Heart left ventricle (tissue), 16 donors: ENCODE results near the gene PDZD7. TPM values are rescaled to one million over a fixed set of nuclear protein-coding genes. Genes with fewer than 3 reads are reported as not detected.
A peak's percentile ranks its signal among the peaks of the same experiment; 100 is the strongest.

Experiments used
- ATAC-seq, 4 donors: fragments of 200-7000 bp; cut with Tn5 transposase; one replicate each; pipeline ENCODE4 v1.9.1; 2020 to 2022; ENCODE audit warnings: moderate library complexity in 4 of 4, mild to moderate bottlenecking in 3 of 4, moderate number of reproducible peaks in 1 of 4
- DNase-seq, 5 donors: peaks; one replicate each; pipeline ENCODE4 v3.0.0-alpha.2; 2020
- H3K27ac ChIP-seq, 12 donors: fragments of 200-600 bp; sonication (generic) in 4 of 12; one replicate each; pipeline versions ENCODE4 v1.5.0 to v1.8.0; 2016 to 2022; ENCODE audit warnings: mild to moderate bottlenecking in 2 of 12
- H3K27me3 ChIP-seq, 9 donors: fragments of 200-600 bp; sonication (generic) in 2 of 9; one replicate each; pipeline versions ENCODE4 v1.5.1 to v1.8.0; 2016 to 2022; ENCODE audit warnings: mild to moderate bottlenecking in 3 of 9
- H3K36me3 ChIP-seq, 9 donors: fragments of 200-600 bp; sonication (generic) in 2 of 9; one replicate each; pipeline versions ENCODE4 v1.5.0 to v1.8.0; 2018 to 2022; ENCODE audit warnings: mild to moderate bottlenecking in 2 of 9
- H3K4me1 ChIP-seq, 12 donors: fragments of 200-600 bp; sonication (generic) in 4 of 12; one replicate each; pipeline versions ENCODE4 v1.5.0 to v1.8.0; 2016 to 2022; ENCODE audit warnings: mild to moderate bottlenecking in 3 of 12
- H3K4me3 ChIP-seq, 12 donors: fragments of 200-600 bp; sonication (generic) in 4 of 12; one replicate each; pipeline versions ENCODE4 v1.5.0 to v1.8.0; 2017 to 2022; ENCODE audit warnings: mild to moderate bottlenecking in 9 of 12, moderate library complexity in 4 of 12
- H3K9me3 ChIP-seq, 12 donors: fragments of 200-600 bp; sonication (generic) in 4 of 12; one replicate each; pipeline versions ENCODE4 v1.5.0 to v1.8.0; 2016 to 2022; ENCODE audit warnings: mild to moderate bottlenecking in 1 of 12
- POLR2A ChIP-seq, 2 donors: fragments of 450-650 bp; IDR thresholded peaks; one replicate each; pipeline ENCODE4 v1.6.1; 2017; ENCODE audit warnings: antibody characterized with exemption in 2 of 2, mild to moderate bottlenecking in 2 of 2, moderate library complexity in 2 of 2
- WGBS, 4 donors: extraction: QIAGEN DNeasy Blood & Tissue Kit in 2 of 4; methylation state at CpG; one replicate each; pipeline versions ENCODE4 v1.1.5 to v1.1.7; 2013 to 2018; 5-methylcytosine and 5-hydroxymethylcytosine counted together
- intact Hi-C, 10 donors: fragments of 100-400 bp; cut with DNase I; formaldehyde crosslinking; loops; one replicate each; pipeline versions ENCODE4 v1.11.1 to v1.14.2; 2022
- polyA plus RNA-seq, 2 donors: library from polyadenylated mRNA; stranded (reverse); fragments of 200-250 nt; gene quantifications; one replicate each; pipeline ENCODE4 v1.2.3, GENCODE V29; 2013
- total RNA-seq, 9 donors: library from RNA; depleted of rRNA in 2 of 9; stranded (reverse); fragments of >200 nt in 2 of 9; fragmentation: NEBNext Ultra II Directional in 3 of 9; extraction: Animal tissue kit (Norgen Biotek cat#: 25700) in 3 of 9; gene quantifications; one replicate each; pipeline versions ENCODE4 v1.1.0 to v1.2.4, GENCODE V29; 2016 to 2023
- TF ChIP-seq, protein P1 (sequence below), 12 donors: fragments of 200-600 bp; sonication (generic) in 4 of 12; IDR thresholded peaks; one replicate each; pipeline versions ENCODE4 v1.5.0 to v1.8.0; 2018 to 2022; ENCODE audit warnings: antibody characterized with exemption in 12 of 12, mild to moderate bottlenecking in 5 of 12
- donor health status: ischemic (EF 13 %, LVEDD 7.1; RV severe dilation, severe dysfunction).
- donor health status: healthy with polysubstance abuse.
- donor health status: DM: no; HTN: yes; CAD: no.
- donor health status: DM: no; HTN: no; CAD: no.
- donor health status: ischemic (EF 25% LVEDD 6.9; RV normal size, moderate dysfunction).
- donor health status: ischemic (EF 25% LVEDD 5.7; RV mildly dilated, moderate dysfunction).
- donor health status: healthy.
- donor health status: DM: yes; HTN: yes; CAD: no.
- donor health status: ischemic (EF 35%, LVEDD 5.7; RV mildly dilated, moderate dysfunction).
- donor health status: nonischemic (EF 11% LVEDD 7.7; RV severe dilation, severe dysfunction).
- donor health status: DM: yes; HTN: yes; CAD: no.
- donor health status: PGD.
- donor health status: ischemic (EF 29% LVEDD 5.4; RV normal size, mild dysfunction).
- donor health status: nonischemic (EF 23%, LVEDD 6.1; RV moderate dilation, normal function).

Gene PDZD7
- total and polyA plus RNA-seq, 11 donors = 0.09 to 0.97 (median 0.30) TPM; not detected in 1

DNA sequence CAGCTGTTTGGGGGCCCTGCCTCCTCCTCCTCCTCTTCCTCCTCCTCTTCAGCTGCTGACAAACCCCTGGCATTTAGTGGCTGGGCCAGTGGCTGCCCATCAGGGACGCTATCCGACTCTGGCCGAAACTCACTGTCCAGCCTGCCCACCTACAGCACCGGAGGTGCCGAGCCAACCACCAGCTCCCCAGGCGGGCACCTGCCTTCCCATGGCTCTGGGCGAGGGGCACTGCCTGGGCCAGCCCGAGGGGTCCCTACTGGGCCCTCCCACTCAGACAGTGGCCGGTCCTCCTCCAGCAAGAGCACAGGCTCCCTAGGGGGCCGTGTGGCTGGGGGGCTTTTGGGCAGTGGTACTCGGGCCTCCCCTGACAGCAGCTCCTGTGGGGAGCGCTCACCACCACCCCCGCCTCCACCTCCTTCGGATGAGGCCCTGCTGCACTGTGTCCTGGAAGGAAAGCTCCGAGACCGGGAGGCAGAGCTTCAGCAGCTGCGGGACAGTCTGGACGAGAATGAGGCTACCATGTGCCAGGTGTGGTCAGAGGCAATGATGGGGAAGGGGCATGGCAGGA is 27.2 kb downstream of the PDZD7 start:
- H3K27ac ChIP-seq = peak overlapping the region in 3 of 12 donors; percentile 14 to 100 (median 82)
- no peaks in the 10 kb centered on the region for H3K27me3 ChIP-seq
- H3K36me3 ChIP-seq = peaks cover 6 to 52% (median 50%) of the 10 kb centered on the region in 9 donors
- intact Hi-C loops = no loop called here
- H3K9me3 ChIP-seq = no peaks in the 10 kb centered on the region
- no peak for TF ChIP-seq POLR2A (IDR thresholded peaks at IDR 0.05)
- TF ChIP-seq, protein P1, sequence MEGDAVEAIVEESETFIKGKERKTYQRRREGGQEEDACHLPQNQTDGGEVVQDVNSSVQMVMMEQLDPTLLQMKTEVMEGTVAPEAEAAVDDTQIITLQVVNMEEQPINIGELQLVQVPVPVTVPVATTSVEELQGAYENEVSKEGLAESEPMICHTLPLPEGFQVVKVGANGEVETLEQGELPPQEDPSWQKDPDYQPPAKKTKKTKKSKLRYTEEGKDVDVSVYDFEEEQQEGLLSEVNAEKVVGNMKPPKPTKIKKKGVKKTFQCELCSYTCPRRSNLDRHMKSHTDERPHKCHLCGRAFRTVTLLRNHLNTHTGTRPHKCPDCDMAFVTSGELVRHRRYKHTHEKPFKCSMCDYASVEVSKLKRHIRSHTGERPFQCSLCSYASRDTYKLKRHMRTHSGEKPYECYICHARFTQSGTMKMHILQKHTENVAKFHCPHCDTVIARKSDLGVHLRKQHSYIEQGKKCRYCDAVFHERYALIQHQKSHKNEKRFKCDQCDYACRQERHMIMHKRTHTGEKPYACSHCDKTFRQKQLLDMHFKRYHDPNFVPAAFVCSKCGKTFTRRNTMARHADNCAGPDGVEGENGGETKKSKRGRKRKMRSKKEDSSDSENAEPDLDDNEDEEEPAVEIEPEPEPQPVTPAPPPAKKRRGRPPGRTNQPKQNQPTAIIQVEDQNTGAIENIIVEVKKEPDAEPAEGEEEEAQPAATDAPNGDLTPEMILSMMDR (IDR thresholded peaks at IDR 0.05) = no peak
- DNase-seq (peak in 1 of 5 donors; percentile 54), ATAC-seq (no peak)
- peaks cover 8 to 82% (median 57%) of the 10 kb centered on the region in 12 donors for H3K4me1 ChIP-seq
- 88 to 94% (median 93%) methylated on average over 12 to 18 of the region's 18 CpGs for WGBS, 4 donors
- no peak overlapping the region for H3K4me3 ChIP-seq

DNA sequence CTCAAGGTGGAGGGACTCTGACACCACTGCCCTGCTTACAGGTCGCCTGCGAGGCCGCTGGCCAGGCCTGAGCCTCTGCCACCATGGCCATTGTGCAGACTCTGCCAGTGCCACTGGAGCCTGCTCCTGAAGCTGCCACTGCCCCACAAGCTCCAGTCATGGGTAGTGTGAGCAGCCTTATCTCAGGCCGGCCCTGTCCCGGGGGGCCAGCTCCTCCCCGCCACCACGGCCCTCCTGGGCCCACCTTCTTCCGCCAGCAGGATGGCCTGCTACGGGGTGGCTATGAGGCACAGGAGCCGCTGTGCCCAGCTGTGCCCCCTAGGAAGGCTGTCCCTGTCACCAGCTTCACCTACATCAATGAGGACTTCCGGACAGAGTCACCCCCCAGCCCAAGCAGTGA is 28.5 kb downstream of the PDZD7 start:
- no peak for ATAC-seq

DNA sequence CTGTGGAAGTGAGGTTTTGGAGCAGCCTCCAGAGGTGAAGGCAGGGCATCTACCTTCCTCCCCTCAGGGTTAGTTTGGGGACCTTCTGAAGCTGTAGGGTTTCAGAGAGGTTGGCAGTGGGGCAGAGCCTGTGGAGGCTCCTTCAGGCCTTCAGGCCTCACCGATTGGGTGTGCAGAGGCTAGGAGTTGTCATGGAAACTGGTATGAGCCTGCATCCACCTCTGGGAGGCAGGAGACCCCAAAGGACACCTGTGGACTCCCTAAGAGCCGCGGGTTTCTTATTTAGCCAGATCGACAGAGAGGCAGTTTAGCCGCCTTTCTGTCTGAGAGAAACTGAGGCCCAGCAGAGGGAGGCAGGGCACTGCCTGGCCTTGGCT is 29.3 kb downstream of the PDZD7 start:
- peak overlapping the region in 11 of 12 donors; percentile 15 to 99 (median 88) for H3K4me3 ChIP-seq

More for the DNA sequence above, 28.5 kb downstream of the PDZD7 start:
- no peak for TF ChIP-seq POLR2A (IDR thresholded peaks at IDR 0.05)
- TF ChIP-seq, protein P1 (IDR thresholded peaks at IDR 0.05) = no peak
- intact Hi-C loops = no loop called here
- peaks cover 6 to 52% (median 50%) of the 10 kb centered on the region in 9 donors for H3K36me3 ChIP-seq
- H3K9me3 ChIP-seq = no peaks in the 10 kb centered on the region
- H3K27ac ChIP-seq = peak overlapping the region in 11 of 12 donors; percentile 93 to 100 (median 100)
- H3K4me1 ChIP-seq = peaks cover 8 to 83% (median 58%) of the 10 kb centered on the region in 12 donors
- H3K27me3 ChIP-seq = no peaks in the 10 kb centered on the region
- peak in 1 of 5 donors; percentile 43 for DNase-seq
- 53 to 75% (median 62%) methylated on average over 8 to 11 of the region's 11 CpGs for WGBS, 4 donors
- peak overlapping the region in 1 of 12 donors; percentile 99 for H3K4me3 ChIP-seq

More for the DNA sequence above, 29.3 kb downstream of the PDZD7 start:
- H3K27me3 ChIP-seq = no peaks in the 10 kb centered on the region
- TF ChIP-seq, protein P1 (IDR thresholded peaks at IDR 0.05) = no peak
- TF ChIP-seq POLR2A (IDR thresholded peaks at IDR 0.05) = no peak
- DNase-seq (no peak), ATAC-seq (no peak)
- no peaks in the 10 kb centered on the region for H3K9me3 ChIP-seq
- peak overlapping the region; percentile 14 to 100 (median 100) for H3K27ac ChIP-seq
- H3K36me3 ChIP-seq = peaks cover 6 to 44% (median 42%) of the 10 kb centered on the region in 9 donors
- H3K4me1 ChIP-seq = peaks cover 8 to 82% (median 54%) of the 10 kb centered on the region in 12 donors
- WGBS, 4 donors = 42 to 56% (median 50%) methylated on average over 5 of the region's 5 CpGs
- intact Hi-C loops = no loop called here
